DOHH2 (cell line): Measurements from ENCODE around the gene BCL2.

Experiments used
- EZH2phosphoT487 ChIP-seq: fragments of 200-600 bp; sonication (generic); IDR thresholded peaks from 2 replicates; pipeline ENCODE4 v1.6.1; 2017; ENCODE audit warnings: borderline replicate concordance, mild to moderate bottlenecking, antibody characterized with exemption, low read length, moderate library complexity, mixed read lengths
- TF ChIP-seq, protein P1 (sequence below): fragments of 200-600 bp; sonication (generic); IDR thresholded peaks from one replicate; pipeline ENCODE4 v1.5.1; 2014; ENCODE audit warnings: antibody characterized with exemption, mild to moderate bottlenecking, low read depth, low read length; ENCODE audit not compliant: poor library complexity, severe bottlenecking

GRCh38 chr18:63293935-63294334 lies 25.6 kb downstream of the BCL2 start:
- TF ChIP-seq, protein P1, sequence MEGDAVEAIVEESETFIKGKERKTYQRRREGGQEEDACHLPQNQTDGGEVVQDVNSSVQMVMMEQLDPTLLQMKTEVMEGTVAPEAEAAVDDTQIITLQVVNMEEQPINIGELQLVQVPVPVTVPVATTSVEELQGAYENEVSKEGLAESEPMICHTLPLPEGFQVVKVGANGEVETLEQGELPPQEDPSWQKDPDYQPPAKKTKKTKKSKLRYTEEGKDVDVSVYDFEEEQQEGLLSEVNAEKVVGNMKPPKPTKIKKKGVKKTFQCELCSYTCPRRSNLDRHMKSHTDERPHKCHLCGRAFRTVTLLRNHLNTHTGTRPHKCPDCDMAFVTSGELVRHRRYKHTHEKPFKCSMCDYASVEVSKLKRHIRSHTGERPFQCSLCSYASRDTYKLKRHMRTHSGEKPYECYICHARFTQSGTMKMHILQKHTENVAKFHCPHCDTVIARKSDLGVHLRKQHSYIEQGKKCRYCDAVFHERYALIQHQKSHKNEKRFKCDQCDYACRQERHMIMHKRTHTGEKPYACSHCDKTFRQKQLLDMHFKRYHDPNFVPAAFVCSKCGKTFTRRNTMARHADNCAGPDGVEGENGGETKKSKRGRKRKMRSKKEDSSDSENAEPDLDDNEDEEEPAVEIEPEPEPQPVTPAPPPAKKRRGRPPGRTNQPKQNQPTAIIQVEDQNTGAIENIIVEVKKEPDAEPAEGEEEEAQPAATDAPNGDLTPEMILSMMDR, result no peak
- no peak for TF ChIP-seq EZH2phosphoT487
